NT2/D1 (cell line): Measurements from ENCODE around the gene CHRNB1.

Experiments
- YY1 ChIP-seq: IDR thresholded peaks from 2 replicates; pipeline ENCODE4 v1.6.1; 2011; ENCODE audit not compliant: insufficient read length, insufficient read depth
- ZNF274 ChIP-seq: IDR thresholded peaks from 2 replicates; pipeline ENCODE4 v1.6.1; 2011; ENCODE audit warnings: mild to moderate bottlenecking, low read depth, low read length

DNA sequence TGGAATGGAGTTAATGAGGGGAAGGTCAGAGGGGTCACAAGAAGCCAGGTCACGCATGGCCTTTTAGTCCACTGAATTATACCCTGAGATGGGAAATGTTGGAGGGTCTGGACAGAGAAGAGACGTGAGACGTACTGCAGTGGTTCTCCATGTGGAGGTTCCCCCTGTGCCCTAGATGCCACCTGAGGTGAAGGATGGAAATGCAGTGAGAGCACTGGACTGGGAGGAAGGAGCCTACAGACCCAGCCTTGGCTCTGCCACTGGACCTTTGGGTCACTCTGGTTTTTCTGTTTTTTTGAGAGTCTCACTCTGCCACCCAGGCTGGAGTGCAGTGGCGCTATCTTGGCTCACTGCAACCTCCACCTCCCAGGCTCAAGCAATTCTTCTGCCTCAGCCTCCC, 48.7 kb upstream of the CHRNB1 start:
- TF ChIP-seq YY1 (no peak), ZNF274 (no peak)
